Left ventricle myocardium inferior (tissue), 1 donor: ENCODE measurements around the gene CXCL17. TPM values are rescaled to one million over a fixed set of nuclear protein-coding genes. Genes with fewer than 3 reads are reported as not detected.

Source experiments
- DNase-seq: peaks from one replicate; pipeline ENCODE4 v3.0.0-alpha.2; 2020
- H3K27ac ChIP-seq: fragments of 200-600 bp; replicated peaks from 2 replicates; pipeline ENCODE4 v1.8.0; 2021
- H3K27me3 ChIP-seq: fragments of 200-600 bp; 2 replicates; pipeline ENCODE4 v1.8.0; 2021; ENCODE audit warnings: low read depth
- H3K36me3 ChIP-seq: fragments of 200-600 bp; 2 replicates; pipeline ENCODE4 v1.8.0; 2021
- H3K4me1 ChIP-seq: fragments of 200-600 bp; 2 replicates; pipeline ENCODE4 v1.8.0; 2021
- H3K4me3 ChIP-seq: fragments of 200-600 bp; 2 replicates; pipeline ENCODE4 v1.8.0; 2021; ENCODE audit warnings: mild to moderate bottlenecking, moderate library complexity
- H3K9me3 ChIP-seq: fragments of 200-600 bp; replicated peaks from 2 replicates; pipeline ENCODE4 v1.8.0; 2021
- CTCF ChIP-seq: fragments of 200-600 bp; IDR thresholded peaks from 2 replicates; pipeline ENCODE4 v1.8.0; 2021; ENCODE audit warnings: antibody characterized with exemption, mild to moderate bottlenecking, borderline replicate concordance
- intact Hi-C: fragments of 100-400 bp; cut with micrococcal nuclease; formaldehyde crosslinking; loops from one replicate; pipeline ENCODE4 v1.11.0; 2022
- total RNA-seq: library from RNA; stranded (reverse); fragmentation: NEBNext Ultra II Directional; extraction: Animal tissue kit (Norgen Biotek cat#: 25700); gene quantifications from one replicate; pipeline ENCODE4 v1.2.1, GENCODE V29; 2021
- donor health status: DM: no; HTN: yes; CAD: no; lungs with severe emphysema.

CXCL17 gene
- total RNA-seq, 1 donor from 2014 or later: not detected

DNA sequence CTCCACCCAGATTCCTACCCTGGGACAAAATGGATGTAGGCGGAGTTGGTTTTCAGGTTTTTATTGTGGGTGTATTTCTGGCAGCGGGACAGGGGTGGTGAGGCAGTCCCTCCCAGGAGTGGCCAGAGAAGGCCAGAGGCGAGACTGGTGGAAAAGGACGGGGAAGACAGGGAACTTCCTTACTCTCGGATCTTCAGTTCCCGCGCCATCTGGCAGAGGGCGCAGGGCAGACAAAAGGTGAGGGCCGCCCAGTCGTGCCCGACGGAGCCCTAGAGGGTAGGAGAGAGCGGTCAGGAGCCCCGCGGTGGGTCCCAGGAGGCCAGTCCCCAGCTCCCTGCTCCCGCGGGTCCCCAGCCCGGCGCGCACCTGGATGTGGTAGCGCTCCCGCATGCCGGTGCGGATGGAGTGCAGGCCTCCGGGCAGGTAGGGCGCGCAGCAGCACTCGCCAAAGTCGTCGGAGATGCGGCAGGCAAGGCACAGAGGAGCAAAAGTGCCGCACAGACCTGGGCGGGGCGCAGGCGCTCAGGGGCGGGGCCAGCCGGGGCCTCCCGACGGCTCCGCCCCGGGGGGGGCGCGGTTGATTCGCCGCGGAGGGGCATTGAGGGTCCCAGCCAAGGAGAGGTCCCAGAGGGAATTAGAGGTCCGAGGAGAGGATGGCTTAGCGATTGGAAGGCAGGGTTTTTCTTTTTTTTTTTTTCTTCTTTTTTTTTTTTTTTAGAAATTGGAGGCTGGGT is 55.6 kb downstream of the CXCL17 start:
- DNase-seq: peak; percentile 53
- H3K27me3 ChIP-seq: peaks cover 55% of the 10 kb centered on the region
- no peaks in the 10 kb centered on the region for H3K9me3 ChIP-seq
- peak; percentile 64 for TF ChIP-seq CTCF
- no peaks in the 10 kb centered on the region for H3K36me3 ChIP-seq
- peak overlapping the region; percentile 55 for H3K27ac ChIP-seq
- peaks cover 10% of the 10 kb centered on the region for H3K4me1 ChIP-seq
- intact Hi-C loops: no loop called here
- H3K4me3 ChIP-seq: peak overlapping the region; percentile 67

- Histone ChIP-seq H3K27ac (no peak overlapping the region), H3K36me3 (peaks cover 17% of the 10 kb centered on the region), H3K4me3 (no peak overlapping the region), H3K4me1 (no peaks in the 10 kb centered on the region), H3K9me3 (no peaks in the 10 kb centered on the region), H3K27me3 (peaks cover 12% of the 10 kb centered on the region)
- intact Hi-C loops: no loop called here
- TF ChIP-seq CTCF: no peak
- no peak for DNase-seq
Measured at GRCh38 chr19:42380155-42380554, 62.6 kb downstream of the CXCL17 start.

Other genes with a start within 250 kb of the CXCL17 start
- 15.8 TPM for gene DEDD2, start 225.3 kb downstream of the CXCL17 start, total RNA-seq
- gene ZNF526, start 222.6 kb downstream of the CXCL17 start, total RNA-seq: 5.9 TPM
- gene GSK3A, start 200.3 kb downstream of the CXCL17 start, total RNA-seq: 37.6 TPM
- gene ERF, start 187.8 kb downstream of the CXCL17 start, total RNA-seq: 33.5 TPM
- gene CIC, start 173.7 kb downstream of the CXCL17 start, total RNA-seq: 33.3 TPM
- not detected for gene PRR19, start 140.8 kb downstream of the CXCL17 start, total RNA-seq
- gene PAFAH1B3, start 140.3 kb downstream of the CXCL17 start, total RNA-seq: 2.1 TPM
- gene TMEM145, start 129.6 kb downstream of the CXCL17 start, total RNA-seq: 0.36 TPM
- gene MEGF8, start 117.3 kb downstream of the CXCL17 start, total RNA-seq: 34.3 TPM
- 0.49 TPM for gene CNFN, start 52.6 kb downstream of the CXCL17 start, total RNA-seq
- gene LIPE, start 15.6 kb downstream of the CXCL17 start, total RNA-seq: 55.8 TPM
- gene CEACAM1, start 85.5 kb upstream of the CXCL17 start, total RNA-seq: 3.4 TPM
- not detected for gene CEACAM8, start 152.0 kb upstream of the CXCL17 start, total RNA-seq